ENCODE measurements around the gene COL1A2. TPM values are rescaled to one million over a fixed set of nuclear protein-coding genes. Genes with fewer than 3 reads are reported as not detected.

The COL1A2 gene
- total and polyA plus RNA-seq, 2 of the 4 experiments (the other 2 are of a cell fraction): 1,211 to 4,454 TPM

- in situ Hi-C loops (cut with MboI; ENCODE audit: low sequenced_read_pairs): loop anchor here (25.0 kb wide), 1 partner anchor 528 kb away; the partner anchor contains the start of genes GNG11 and GNGT1
- TF ChIP-seq, protein P1, sequence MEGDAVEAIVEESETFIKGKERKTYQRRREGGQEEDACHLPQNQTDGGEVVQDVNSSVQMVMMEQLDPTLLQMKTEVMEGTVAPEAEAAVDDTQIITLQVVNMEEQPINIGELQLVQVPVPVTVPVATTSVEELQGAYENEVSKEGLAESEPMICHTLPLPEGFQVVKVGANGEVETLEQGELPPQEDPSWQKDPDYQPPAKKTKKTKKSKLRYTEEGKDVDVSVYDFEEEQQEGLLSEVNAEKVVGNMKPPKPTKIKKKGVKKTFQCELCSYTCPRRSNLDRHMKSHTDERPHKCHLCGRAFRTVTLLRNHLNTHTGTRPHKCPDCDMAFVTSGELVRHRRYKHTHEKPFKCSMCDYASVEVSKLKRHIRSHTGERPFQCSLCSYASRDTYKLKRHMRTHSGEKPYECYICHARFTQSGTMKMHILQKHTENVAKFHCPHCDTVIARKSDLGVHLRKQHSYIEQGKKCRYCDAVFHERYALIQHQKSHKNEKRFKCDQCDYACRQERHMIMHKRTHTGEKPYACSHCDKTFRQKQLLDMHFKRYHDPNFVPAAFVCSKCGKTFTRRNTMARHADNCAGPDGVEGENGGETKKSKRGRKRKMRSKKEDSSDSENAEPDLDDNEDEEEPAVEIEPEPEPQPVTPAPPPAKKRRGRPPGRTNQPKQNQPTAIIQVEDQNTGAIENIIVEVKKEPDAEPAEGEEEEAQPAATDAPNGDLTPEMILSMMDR (conservative IDR thresholded peaks at IDR 0.05; ENCODE audit: low read depth, low read length): no peak
- no peak for TF ChIP-seq FOS (IDR thresholded peaks at IDR 0.05; ENCODE audit: low read depth, low read length)
- peak; percentile 42; the same call in 1 of the 2 replicates for TF ChIP-seq CEBPB (IDR thresholded peaks at IDR 0.05; ENCODE audit: low read depth, low read length)
- no peak for TF ChIP-seq SMC3 (IDR thresholded peaks at IDR 0.05; ENCODE audit: low read depth, low read length)
- no peak overlapping the region for H3K4me3 ChIP-seq (ENCODE audit: insufficient read depth, low read depth, low read length)
- H3K27ac ChIP-seq (ENCODE audit: insufficient read depth, low read length): peak overlapping the region; percentile 23; the same call in 1 of the 2 replicates
- POLR2A ChIA-PET (ENCODE audit: unreplicated experiment): interaction anchor here (0.6 kb wide), 2 partner anchors 183 to 995 kb away, joined by 3 to 13 read pairs; partner anchors contain the start of gene PON2
- no peak overlapping the region for H3K23ac ChIP-seq (ENCODE audit: low read depth, low read length)
- H3K9me3 ChIP-seq (ENCODE audit: control insufficient read depth, insufficient read depth, low read length): no peaks in the 10 kb centered on the region
- intact Hi-C loops (cut with micrococcal nuclease): loop anchor here (10.0 kb wide), 1 partner anchor 535 kb away; the partner anchor contains the start of gene GNGT1
- H3K18ac ChIP-seq (ENCODE audit: low read depth, low read length): peak overlapping the region; percentile 28; the same call in 1 of the 2 replicates
- peak overlapping the region; percentile 69 for H3K4me2 ChIP-seq (ENCODE audit: low read depth, low read length)
- no peak overlapping the region; the same call in 1 of the 2 replicates for H3K14ac ChIP-seq (replicated peaks; ENCODE audit: low read depth, low read length)
- 89% methylated on average over 2 of the region's 3 CpGs; no CpG with 5 or more reads in 1 of the 2 experiments for WGBS, 2 experiments (ENCODE audit: extremely low coverage in 2 of 2, insufficient read length in 1 of 2)
- no peak overlapping the region for H4K8ac ChIP-seq (ENCODE audit: low read depth in 2 of 2, low read length in 2 of 2)
- no peak overlapping the region for H3K56ac ChIP-seq (ENCODE audit: extremely low read depth, insufficient read depth, low read length)
- H3K9me1 ChIP-seq (ENCODE audit: insufficient read depth, low read length): no peaks in the 10 kb centered on the region; the same call in 1 of the 2 replicates
- no peak overlapping the region for H3K4ac ChIP-seq (ENCODE audit: low read depth, low read length)
- peak; percentile 65 for ATAC-seq (ENCODE audit: low read depth)
- no peak overlapping the region for H4K91ac ChIP-seq (ENCODE audit: insufficient read depth, low read depth, low read length)
- DNase-seq: peak; percentile 45
- no peaks in the 10 kb centered on the region for H3K36me3 ChIP-seq (ENCODE audit: control insufficient read depth, insufficient read depth, low read length)
- H2AFZ ChIP-seq (replicated peaks; ENCODE audit: low read length, poor library complexity): no peak overlapping the region
- BruUV-seq (replicated peaks): no TSS peak
- no peaks in the 10 kb centered on the region for H4K20me1 ChIP-seq (ENCODE audit: insufficient read depth, low read length)
- dilution Hi-C loops (cut with HindIII; ENCODE audit: low sequenced_read_pairs, unreplicated experiment): no loop called here
- H4K5ac ChIP-seq (ENCODE audit: low read depth, low read length): no peak overlapping the region
- H3K4me1 ChIP-seq (ENCODE audit: control insufficient read depth, insufficient read depth, low read length): peaks cover 8% of the 10 kb centered on the region
- no peaks in the 10 kb centered on the region for H3K79me1 ChIP-seq (ENCODE audit: low read depth in 1 of 2, low read length in 2 of 2)
- no peak overlapping the region for H2BK20ac ChIP-seq (ENCODE audit: low read depth, low read length)
- H3K9ac ChIP-seq (ENCODE audit: low read depth, low read length): no peak overlapping the region
- CTCF ChIA-PET: interaction anchor here (0.7 to 8.2 kb wide), 3 partner anchors 144 to 159 kb away, joined by 4 to 79 read pairs (median 4); no protein-coding TSS in a partner anchor
- H2AK5ac ChIP-seq (ENCODE audit: low read depth, low read length): no peak overlapping the region
- H2BK120ac ChIP-seq (ENCODE audit: low read depth, low read length): no peak overlapping the region
- no peak overlapping the region for H2BK15ac ChIP-seq (ENCODE audit: low read depth, low read length)
- no peaks in the 10 kb centered on the region for H3K27me3 ChIP-seq (ENCODE audit: control insufficient read depth, insufficient read depth, low read length)
- H2AK9ac ChIP-seq (replicated peaks; ENCODE audit: low read depth, low read length, poor library complexity): no peak overlapping the region
- peak overlapping the region; percentile 80 for H2BK5ac ChIP-seq (ENCODE audit: low read depth, low read length, poor library complexity, severe bottlenecking)
These were observed 45.2 kb downstream of the COL1A2 start for GRCh38 chr7:94439893-94440381.
